H1 (cell line): ENCODE results near the gene DCTN1. TPM values are rescaled to one million over a fixed set of nuclear protein-coding genes. Genes with fewer than 3 reads are reported as not detected.

ENCODE experiments used
- CTCF ChIA-PET: fragments of 300-600 bp; sonication (Branson Sonifier 250); formaldehyde crosslinking; loops from one replicate; lab custom pipeline; 2021; ENCODE audit not compliant: partially characterized antibody; lab: Charles Lee
- POLR2A ChIA-PET: fragments of 300-600 bp; sonication (Branson Sonifier 250); formaldehyde crosslinking; loops from one replicate; lab custom pipeline; 2021; ENCODE audit warnings: inconsistent platforms; ENCODE audit not compliant: partially characterized antibody; lab: Charles Lee
- DNase-seq, 2 experiments: peaks; one replicate each; pipeline versions ENCODE4 v3.0.0 to v3.0.0-alpha.2; 2010 to 2022; ENCODE audit warnings: low spot score in 2 of 2, low read depth in 1 of 2, mixed read lengths in 1 of 2
- FAIRE-seq: peaks from 2 replicates; lab custom pipeline; 2011; peaks lifted over from hg19 to GRCh38; lab: Jason Lieb, UNC
- H2AFZ ChIP-seq: 2 replicates; pipeline ENCODE4 v1.8.1; 2012; ENCODE audit warnings: low read length, inconsistent platforms
- H2AK5ac ChIP-seq: 2 replicates; pipeline ENCODE4 v1.6.1; 2013; ENCODE audit warnings: low read depth, low read length
- H2BK120ac ChIP-seq: replicated peaks from 2 replicates; pipeline ENCODE3; 2013; ENCODE audit warnings: low read depth, low read length, inconsistent platforms
- H2BK12ac ChIP-seq: 2 replicates; pipeline ENCODE4 v1.6.1; 2013; ENCODE audit warnings: low read depth, low read length
- H2BK15ac ChIP-seq: 2 replicates; pipeline ENCODE4 v1.6.1; 2013; ENCODE audit warnings: low read length
- H2BK20ac ChIP-seq: 2 replicates; pipeline ENCODE4 v1.6.1; 2013; ENCODE audit warnings: low read length
- H2BK5ac ChIP-seq: 2 replicates; pipeline ENCODE4 v1.6.1; 2013; ENCODE audit warnings: low read depth, low read length
- H3K14ac ChIP-seq: 2 replicates; pipeline ENCODE4 v1.6.1; 2013; ENCODE audit warnings: inconsistent platforms; ENCODE audit not compliant: insufficient read length
- H3K18ac ChIP-seq: 2 replicates; pipeline ENCODE4 v1.6.1; 2013; ENCODE audit warnings: low read length; ENCODE audit errors: extremely low read depth
- H3K23ac ChIP-seq: 2 replicates; pipeline ENCODE4 v1.6.1; 2013; ENCODE audit warnings: inconsistent platforms; ENCODE audit not compliant: insufficient read length
- H3K23me2 ChIP-seq: 2 replicates; pipeline ENCODE4 v1.6.1; 2013; ENCODE audit warnings: low read depth, low read length
- H3K27ac ChIP-seq: 2 replicates; pipeline ENCODE4 v1.6.1; 2011; ENCODE audit warnings: low read depth, low read length, inconsistent platforms
- H3K27me3 ChIP-seq, 4 experiments: replicated peaks in 1 of 4; 1 replicate in 1 of 4; 2 replicates in 3 of 4; pipeline versions ENCODE4 v1.6.1 to v1.8.1; 2011 to 2013; ENCODE audit warnings: low read length in 3 of 4, mild to moderate bottlenecking in 3 of 4, inconsistent platforms in 2 of 4, mixed read lengths in 2 of 4, moderate library complexity in 1 of 4; ENCODE audit not compliant: control insufficient read depth in 3 of 4, insufficient read depth in 3 of 4; ENCODE audit errors: extremely low read depth in 1 of 4
- H3K36me3 ChIP-seq, 4 experiments: 2 replicates each; pipeline versions ENCODE4 v1.6.1 to v1.8.1; 2011 to 2013; ENCODE audit warnings: mild to moderate bottlenecking in 4 of 4, low read length in 3 of 4, moderate library complexity in 2 of 4, control low read depth in 1 of 4, inconsistent platforms in 1 of 4; ENCODE audit not compliant: insufficient read depth in 4 of 4, control insufficient read depth in 2 of 4
- H3K4ac ChIP-seq: replicated peaks from 2 replicates; pipeline ENCODE3; 2013; ENCODE audit warnings: low read length, low read depth, mixed read lengths, inconsistent platforms; ENCODE audit not compliant: insufficient read length
- H3K4me1 ChIP-seq, 4 experiments: replicated peaks in 1 of 4; 1 replicate in 1 of 4; 2 replicates in 3 of 4; pipeline versions ENCODE4 v1.6.1 to v1.8.1; 2011 to 2013; ENCODE audit warnings: low read length in 3 of 4, inconsistent platforms in 2 of 4, mixed read lengths in 1 of 4; ENCODE audit not compliant: insufficient read depth in 4 of 4, control insufficient read depth in 3 of 4
- H3K4me2 ChIP-seq, 2 experiments: 2 replicates each; pipeline versions ENCODE4 v1.6.1 to v1.8.1; 2011 to 2013; ENCODE audit warnings: low read depth in 2 of 2, low read length in 2 of 2, control low read depth in 1 of 2, inconsistent platforms in 1 of 2, mild to moderate bottlenecking in 1 of 2; ENCODE audit not compliant: insufficient read depth in 1 of 2
- H3K4me3 ChIP-seq, 4 experiments: fragments of 200-600, 300-600 bp in 1 of 4; sonication (generic), shearing (Covaris generic), sonication (Bioruptor Twin) in 1 of 4; 2 replicates each; pipeline versions ENCODE4 v1.5.1 to v1.8.1; 2011 to 2016; ENCODE audit warnings: low read length in 4 of 4, low read depth in 3 of 4, control low read depth in 2 of 4, inconsistent platforms in 2 of 4, mild to moderate bottlenecking in 2 of 4, mixed read lengths in 1 of 4, moderate library complexity in 1 of 4; ENCODE audit not compliant: insufficient read depth in 2 of 4; ENCODE audit errors: extremely low read depth in 1 of 4
- H3K56ac ChIP-seq: replicated peaks from 2 replicates; pipeline ENCODE3; 2013; ENCODE audit warnings: low read depth, mild to moderate bottlenecking, mixed read lengths, low read length, inconsistent platforms; ENCODE audit not compliant: insufficient read length
- H3K79me1 ChIP-seq: 2 replicates; pipeline ENCODE4 v1.6.1; 2013; ENCODE audit warnings: low read depth, low read length, control low read depth
- H3K79me2 ChIP-seq, 2 experiments: 2 replicates each; pipeline versions ENCODE4 v1.6.1 to v1.8.1; 2012 to 2013; ENCODE audit warnings: low read length in 2 of 2, mild to moderate bottlenecking in 2 of 2, inconsistent platforms in 1 of 2; ENCODE audit not compliant: insufficient read depth in 2 of 2, control insufficient read depth in 1 of 2
- H3K9ac ChIP-seq, 4 experiments: replicated peaks in 1 of 4; 1 replicate in 1 of 4; 2 replicates in 3 of 4; pipeline versions ENCODE4 v1.6.1 to v1.8.1; 2011 to 2013; ENCODE audit warnings: low read depth in 3 of 4, low read length in 3 of 4, control low read depth in 2 of 4, mild to moderate bottlenecking in 2 of 4, moderate library complexity in 2 of 4, inconsistent platforms in 1 of 4; ENCODE audit errors: extremely low read depth in 1 of 4
- H3K9me3 ChIP-seq, 2 experiments: 2 replicates each; pipeline versions ENCODE4 v1.6.1 to v1.8.1; 2012 to 2013; ENCODE audit warnings: mild to moderate bottlenecking in 2 of 2, moderate library complexity in 2 of 2, control low read depth in 1 of 2, inconsistent platforms in 1 of 2, low read depth in 1 of 2, low read length in 1 of 2, mixed read lengths in 1 of 2; ENCODE audit not compliant: insufficient read depth in 2 of 2
- H4K20me1 ChIP-seq, 2 experiments: replicated peaks in 1 of 2; 2 replicates each; pipeline versions ENCODE3 to v1.8.1; 2011 to 2013; ENCODE audit warnings: inconsistent platforms in 2 of 2, low read length in 2 of 2, mild to moderate bottlenecking in 1 of 2; ENCODE audit not compliant: insufficient read depth in 2 of 2, control insufficient read depth in 1 of 2
- H4K5ac ChIP-seq: 2 replicates; pipeline ENCODE4 v1.6.1; 2013; ENCODE audit warnings: low read length, low read depth, mixed read lengths, inconsistent platforms; ENCODE audit not compliant: insufficient read length
- H4K8ac ChIP-seq: 2 replicates; pipeline ENCODE4 v1.8.0; 2013; ENCODE audit warnings: mild to moderate bottlenecking, moderate library complexity, low read length, inconsistent platforms; ENCODE audit not compliant: insufficient read depth; ENCODE audit errors: extremely low read depth
- H4K91ac ChIP-seq: replicated peaks from 2 replicates; pipeline ENCODE3; 2013; ENCODE audit warnings: low read length, mixed read lengths, inconsistent platforms; ENCODE audit not compliant: insufficient read length
- HDAC2 ChIP-seq, 2 experiments: fragments of 300-600 bp in 1 of 2; sonication (generic) in 1 of 2; IDR thresholded peaks; 2 replicates each; pipeline ENCODE4 v1.6.1; 2011 to 2012; ENCODE audit warnings: low read depth in 2 of 2, low read length in 2 of 2, mild to moderate bottlenecking in 2 of 2, moderate library complexity in 2 of 2, borderline replicate concordance in 1 of 2, inconsistent platforms in 1 of 2
- NRF1 ChIP-seq: IDR thresholded peaks from 2 replicates; pipeline ENCODE4 v1.6.1; 2011; ENCODE audit warnings: mild to moderate bottlenecking, low read depth, low read length, improper control_type of control experiment
- WGBS, 2 experiments: shearing (Covaris generic) in 1 of 2; methylation state at CpG; one replicate each; pipeline versions ENCODE4 v1.1.6 to v1.1.7; 2013 to 2015; ENCODE audit warnings: low lambda C conversion rate in 2 of 2, mixed read lengths in 2 of 2, inconsistent platforms in 1 of 2, low coverage in 1 of 2, missing lambda C conversion rate in 1 of 2; ENCODE audit not compliant: insufficient replicate concordance in 2 of 2, insufficient coverage in 1 of 2, insufficient read length in 1 of 2; ENCODE audit errors: extremely low coverage in 1 of 2, missing lambda C conversion rate in 1 of 2; 5-methylcytosine and 5-hydroxymethylcytosine counted together
- polyA plus RNA-seq, 7 experiments: library from polyadenylated mRNA; depleted of rRNA in 3 of 7; stranded (reverse) in 5 of 7; unstranded in 2 of 7; fragments of >200 nt in 5 of 7; fragments of 200-250 nt in 2 of 7; gene quantifications; 1 replicate in 5 of 7; 2 replicates in 1 of 7; 4 replicates in 1 of 7; pipeline versions ENCODE4 v1.2.1 to v1.2.3, GENCODE V29; 2011 to 2013; ENCODE audit warnings: missing spikeins in 2 of 7, mixed read lengths in 2 of 7
- total RNA-seq: library from RNA; stranded (reverse); fragmentation: NEBNext Ultra II Directional; extraction: Animal tissue kit (Norgen Biotek cat#: 25700); gene quantifications from 2 replicates; pipeline ENCODE4 v1.2.1, GENCODE V29; 2021

The DCTN1 gene
- total and polyA plus RNA-seq, 2 of the 8 experiments (the other 6 are each of a cell fraction or from before 2014, with no cell fraction given), result 105 to 162 TPM

- DNase-seq (peak in 1 of 2 experiments; percentile 16), FAIRE-seq (no peak)
- ChIA-PET POLR2A (no interaction called here), CTCF (interaction anchor here (0.9 to 8.0 kb wide), 4 partner anchors 8 to 55 kb away, joined by 3 to 98 read pairs (median 4); no protein-coding TSS in a partner anchor)
- WGBS, 2 experiments, result 81% methylated on average over 5 of the region's 5 CpGs; no CpG with 5 or more reads in 1 of the 2 experiments
- Histone ChIP-seq H4K20me1 (peaks cover 0 to 2% of the 10 kb centered on the region in 2 experiments), H3K23ac (no peak overlapping the region), H3K4me2 (no peak overlapping the region), H3K79me1 (no peaks in the 10 kb centered on the region), H4K8ac (no peak overlapping the region), H2BK15ac (no peak overlapping the region), H3K4me1 (peaks cover 0 to 4% (median 0%) of the 10 kb centered on the region in 4 experiments; a peak in 2 of 7 replicates), H3K79me2 (no peaks in the 10 kb centered on the region), H4K5ac (no peak overlapping the region), H2BK5ac (no peak overlapping the region), H3K9ac (no peak overlapping the region), H3K56ac (no peak overlapping the region), H3K4me3 (no peak overlapping the region), H3K23me2 (peaks cover 20% of the 10 kb centered on the region; the same call in 1 of the 2 replicates), H2BK20ac (no peak overlapping the region), H3K36me3 (no peaks in the 10 kb centered on the region; a peak in 2 of 8 replicates), H3K27ac (no peak overlapping the region), H3K27me3 (no peaks in the 10 kb centered on the region; a peak in 1 of 7 replicates), H4K91ac (no peak overlapping the region), H2BK12ac (no peak overlapping the region), H2AFZ (no peak overlapping the region), H2AK5ac (no peak overlapping the region), H3K4ac (no peak overlapping the region), H3K14ac (no peak overlapping the region), H3K9me3 (no peaks in the 10 kb centered on the region), H2BK120ac (no peak overlapping the region), H3K18ac (no peak overlapping the region)
- TF ChIP-seq NRF1 (no peak), HDAC2 (IDR thresholded peaks at IDR 0.05; ENCODE audit: borderline replicate concordance in 1 of 2, low read depth in 2 of 2, low read length in 2 of 2) (no peak)
Measured at GRCh38 chr2:74327199-74327598, 52.9 kb downstream of the DCTN1 start.
